D721Med (cell line): Measurements from ENCODE around the gene USP34.

Experiments used
- DNase-seq: peaks from one replicate; pipeline ENCODE4 v3.0.0; 2011; ENCODE audit warnings: low spot score; ENCODE audit not compliant: insufficient read length
- FAIRE-seq: peaks from 2 replicates; lab custom pipeline; 2011; peaks lifted over from hg19 to GRCh38; lab: Jason Lieb, UNC
- CTCF ChIP-seq: IDR thresholded peaks from 2 replicates; pipeline ENCODE4 v1.5.1; 2012; ENCODE audit warnings: mild to moderate bottlenecking, control low read depth; ENCODE audit not compliant: insufficient read depth; ENCODE audit errors: missing control alignments

Gene USP34

GRCh38 chr2:61340242-61340641 lies 130.6 kb downstream of the USP34 start:
- no peak for FAIRE-seq
- no peak for DNase-seq
- no peak for TF ChIP-seq CTCF

GRCh38 chr2:61338447-61338846 lies 132.4 kb downstream of the USP34 start:
- no peak for TF ChIP-seq CTCF
- FAIRE-seq: peak; percentile 11
- DNase-seq: no peak

- no peak for DNase-seq
- no peak for TF ChIP-seq CTCF
- FAIRE-seq: no peak
Observed at GRCh38 chr2:61335187-61335586, 135.7 kb downstream of the USP34 start.

GRCh38 chr2:61334466-61334865 lies 136.4 kb downstream of the USP34 start:
- FAIRE-seq (peak; percentile 38), DNase-seq (no peak)
- TF ChIP-seq CTCF: no peak

GRCh38 chr2:61328707-61329251 lies 142.1 kb downstream of the USP34 start:
- no peak for TF ChIP-seq CTCF
- FAIRE-seq: no peak
- no peak for DNase-seq

- FAIRE-seq: no peak
- TF ChIP-seq CTCF: no peak
- DNase-seq: no peak
Observed at GRCh38 chr2:61327173-61327572, 143.7 kb downstream of the USP34 start.

GRCh38 chr2:61326423-61326822 lies 144.5 kb downstream of the USP34 start:
- DNase-seq (no peak), FAIRE-seq (no peak)
- TF ChIP-seq CTCF: no peak
